Stimulated activated CD8-positive, alpha-beta memory T cell treated with anti-CD3 and anti-CD28 coated beads, Interleukin-4, amount 100 ng/mL, for 24 hours (primary cell): ENCODE results near the gene RASGRP2.

ENCODE experiments used
- DNase-seq: peaks from one replicate; pipeline ENCODE4 v3.0.0-alpha.2; 2020; ENCODE audit warnings: low read depth

Gene RASGRP2

GRCh38 chr11:64770120-64770519 lies 26.2 kb upstream of the RASGRP2 start:
- no peak for DNase-seq

GRCh38 chr11:64769283-64769682 lies 25.3 kb upstream of the RASGRP2 start:
- DNase-seq, result no peak

GRCh38 chr11:64768300-64768694 lies 24.4 kb upstream of the RASGRP2 start:
- no peak for DNase-seq

- DNase-seq, result peak; percentile 72
Observed at GRCh38 chr11:64767344-64768299, 23.7 kb upstream of the RASGRP2 start.

GRCh38 chr11:64766881-64767280 lies 22.9 kb upstream of the RASGRP2 start:
- DNase-seq, result no peak

GRCh38 chr11:64765851-64766665 lies 22.1 kb upstream of the RASGRP2 start:
- DNase-seq, result no peak

GRCh38 chr11:64765291-64765850 lies 21.4 kb upstream of the RASGRP2 start:
- no peak for DNase-seq

GRCh38 chr11:64764753-64765152 lies 20.8 kb upstream of the RASGRP2 start:
- no peak for DNase-seq

GRCh38 chr11:64764040-64764611 lies 20.2 kb upstream of the RASGRP2 start:
- peak; percentile 40 for DNase-seq

GRCh38 chr11:64763526-64764039 lies 19.6 kb upstream of the RASGRP2 start:
- DNase-seq, result no peak

- DNase-seq, result no peak
Observed at GRCh38 chr11:64762674-64763525, 19.0 kb upstream of the RASGRP2 start.

GRCh38 chr11:64762277-64762673 lies 18.3 kb upstream of the RASGRP2 start:
- no peak for DNase-seq

GRCh38 chr11:64760759-64761420 lies 16.9 kb upstream of the RASGRP2 start:
- DNase-seq, result no peak

GRCh38 chr11:64759722-64760719 lies 16.1 kb upstream of the RASGRP2 start, which contains the start of gene PYGM:
Gene PYGM, minus strand, starts transcription at chr11:64759974. Its CDS starts 76 bp downstream, at chr11:64759898.
- DNase-seq, result no peak

GRCh38 chr11:64759131-64759721 lies 15.3 kb upstream of the RASGRP2 start:
- DNase-seq, result no peak

GRCh38 chr11:64758330-64759079 lies 14.6 kb upstream of the RASGRP2 start:
- no peak for DNase-seq

GRCh38 chr11:64757549-64758329 lies 13.8 kb upstream of the RASGRP2 start:
- DNase-seq, result no peak
